ENCODE data around the gene SAMD10. TPM values are rescaled to one million over a fixed set of nuclear protein-coding genes. Genes with fewer than 3 reads are reported as not detected.
A peak's percentile ranks its signal among the peaks of the same experiment; 100 is the strongest.

Gene SAMD10
- total and polyA plus RNA-seq, 10 of the 15 experiments (the other 5 are each of a cell fraction or from before 2014, with no cell fraction given): 1.3 to 51.4 (median 17.9) TPM

GRCh38 chr20:63982937-63983336 is 3.5 kb upstream of the SAMD10 start:
- 93% methylated on average over 14 of the region's 14 CpGs for WGBS (ENCODE audit: insufficient coverage, insufficient replicate concordance, low lambda C conversion rate, missing lambda C conversion rate)
- Histone ChIP-seq H3K36me3 (ENCODE audit: control insufficient read depth in 2 of 2, insufficient read depth in 2 of 2, low read length in 1 of 2) (peaks cover 1 to 19% of the 10 kb centered on the region in 2 experiments), H3K4me3 (peak overlapping the region; percentile 96; the same call in 1 of the 2 replicates), H3K4me1 (ENCODE audit: control insufficient read depth, insufficient read depth, low read length) (peaks cover 13% of the 10 kb centered on the region), H3K4me2 (ENCODE audit: control insufficient read depth, insufficient read depth) (peak overlapping the region; percentile 79), H3K9me3 (replicated peaks; ENCODE audit: control insufficient read depth, insufficient read depth, low read length) (no peaks in the 10 kb centered on the region), H3K27me3 (replicated peaks in 1 of 2; ENCODE audit: control insufficient read depth in 2 of 2, insufficient read depth in 2 of 2, low read length in 1 of 2) (no peaks in the 10 kb centered on the region), H4K20me1 (ENCODE audit: control insufficient read depth, insufficient read depth) (no peaks in the 10 kb centered on the region), H3K27ac (ENCODE audit: control insufficient read depth, insufficient read depth) (no peak overlapping the region), H3K79me2 (ENCODE audit: control insufficient read depth, insufficient read depth, low read length) (peaks cover 53% of the 10 kb centered on the region), H3K9ac (ENCODE audit: control insufficient read depth, insufficient read depth, low read length) (no peak overlapping the region), H2AFZ (ENCODE audit: control insufficient read depth, low read depth, low read length) (no peak overlapping the region)
- ChIA-PET RAD21 (ENCODE audit: unreplicated experiment) (interaction anchor here (4.4 kb wide), 1 partner anchor 54 kb away, joined by 92 read pairs; the partner anchor contains the start of gene C20orf204), CTCF (interaction anchor here (0.9 to 3.2 kb wide), 4 partner anchors 10 to 89 kb away, joined by 3 to 24 read pairs (median 8); no protein-coding TSS in a partner anchor), SMC1A (ENCODE audit: uncharacterized antibody, unreplicated experiment) (interaction anchor here (0.7 to 4.1 kb wide), 2 partner anchors 54 to 55 kb away, joined by 3 to 52 read pairs; partner anchors contain the start of gene C20orf204), POLR2A (interaction anchor here (0.6 to 4.1 kb wide), 6 partner anchors 16 to 56 kb away, joined by 3 to 63 read pairs (median 4); partner anchors contain the start of gene C20orf204)
- DNase-seq (ENCODE audit: low read depth, low spot score) (no peak), FAIRE-seq (no peak), ATAC-seq (no peak)
- no peak for TF ChIP-seq SIX5 (IDR thresholded peaks at IDR 0.05; ENCODE audit: low read depth, low read length, severe bottlenecking)
- no peak for TF ChIP-seq TAF1 (IDR thresholded peaks at IDR 0.05; ENCODE audit: borderline replicate concordance, low read depth, low read length)
- BruUV-seq (replicated peaks): TSS peak; percentile 73
- in situ Hi-C loops (cut with MboI) (no loop called here), intact Hi-C loops (cut with micrococcal nuclease; ENCODE audit: unreplicated experiment) (loop anchor here (5.0 kb wide), 1 partner anchor 74 kb away; no protein-coding TSS in a partner anchor)

GRCh38 chr20:63980806-63981728 is 1.6 kb upstream of the SAMD10 start, which contains the start of gene PRPF6:
Gene PRPF6, plus strand, starts transcription at chr20:63981132. Its CDS starts 114 bp downstream, at chr20:63981246.
- Histone ChIP-seq H3K27ac (ENCODE audit: control insufficient read depth, insufficient read depth) (peak within 1 kb of the TSS; percentile 92), H3K9me3 (replicated peaks; ENCODE audit: control insufficient read depth, insufficient read depth, low read length) (no peaks in the 10 kb centered on the region), H3K27me3 (replicated peaks in 1 of 2; ENCODE audit: control insufficient read depth in 2 of 2, insufficient read depth in 2 of 2, low read length in 1 of 2) (no peaks in the 10 kb centered on the region), H3K9ac (ENCODE audit: control insufficient read depth, insufficient read depth, low read length) (peak within 1 kb of the TSS; percentile 75), H2AFZ (ENCODE audit: control insufficient read depth, low read depth, low read length) (peak within 1 kb of the TSS; percentile 5; the same call in 1 of the 2 replicates), H3K4me1 (ENCODE audit: control insufficient read depth, insufficient read depth, low read length) (peaks cover 23% of the 10 kb centered on the region), H3K4me3 (peak within 1 kb of the TSS; percentile 96), H3K4me2 (ENCODE audit: control insufficient read depth, insufficient read depth) (peak within 1 kb of the TSS; percentile 79), H3K79me2 (ENCODE audit: control insufficient read depth, insufficient read depth, low read length) (peaks cover 64% of the 10 kb centered on the region), H3K36me3 (ENCODE audit: control insufficient read depth in 2 of 2, insufficient read depth in 2 of 2, low read length in 1 of 2) (peaks cover 3 to 10% of the 10 kb centered on the region in 2 experiments), H4K20me1 (ENCODE audit: control insufficient read depth, insufficient read depth) (no peaks in the 10 kb centered on the region)
- CTCF ChIA-PET: interaction anchor here (0.7 to 3.2 kb wide), 24 partner anchors 9 to 444 kb away, joined by 3 to 67 read pairs (median 5); partner anchors contain the start of genes C20orf204, HELZ2, OPRL1 and PTK6
- SMC1A ChIA-PET (ENCODE audit: uncharacterized antibody, unreplicated experiment): interaction anchor here (0.6 to 4.1 kb wide), 14 partner anchors 22 to 444 kb away, joined by 3 to 52 read pairs (median 4); partner anchors contain the start of genes C20orf204, PTK6 and UCKL1
- RAD21 ChIA-PET (ENCODE audit: unreplicated experiment): interaction anchor here (0.6 to 4.4 kb wide), 14 partner anchors 22 to 443 kb away, joined by 3 to 92 read pairs (median 6); partner anchors contain the start of genes ARFRP1, C20orf204, PTK6 and UCKL1
- in situ Hi-C loops (cut with MboI): no loop called here
- FAIRE-seq (peak; percentile 95), ATAC-seq (peak; percentile 68), DNase-seq (ENCODE audit: low read depth, low spot score) (peak; percentile 83)
- intact Hi-C loops (cut with micrococcal nuclease; ENCODE audit: unreplicated experiment): loop anchor here (1.0 to 5.0 kb wide), 3 partner anchors 30 to 76 kb away; no protein-coding TSS in a partner anchor
- whole genome bisulfite sequencing (ENCODE audit: insufficient coverage, insufficient replicate concordance, low lambda C conversion rate, missing lambda C conversion rate): under 1% methylated on average over 58 of the region's 75 CpGs
- no TSS peak for BruUV-seq (replicated peaks)
- POLR2A ChIA-PET: interaction anchor here (0.6 to 4.1 kb wide), 13 partner anchors 22 to 117 kb away, joined by 3 to 63 read pairs (median 6); partner anchors contain the start of genes C20orf204, OPRL1, RGS19 and UCKL1
- TF ChIP-seq WRNIP1 (IDR thresholded peaks at IDR 0.05; ENCODE audit: borderline replicate concordance, low read depth, low read length) (0 out of 2 replicates have a peak, but pooled peaks have one; percentile 67), GABPA (IDR thresholded peaks at IDR 0.05; ENCODE audit: low read depth) (no peak), JUND (IDR thresholded peaks at IDR 0.05; ENCODE audit: low read depth, low read length) (no peak), CHD4 (IDR thresholded peaks at IDR 0.05) (no peak), ETV6 (conservative IDR thresholded peaks at IDR 0.05 in 1 of 2, IDR thresholded peaks at IDR 0.05 in 1 of 2; ENCODE audit: borderline replicate concordance in 1 of 2, low read depth in 1 of 2) (no peak), NR2C1 (IDR thresholded peaks at IDR 0.05) (peak; percentile 99)
- TF ChIP-seq, protein P1, sequence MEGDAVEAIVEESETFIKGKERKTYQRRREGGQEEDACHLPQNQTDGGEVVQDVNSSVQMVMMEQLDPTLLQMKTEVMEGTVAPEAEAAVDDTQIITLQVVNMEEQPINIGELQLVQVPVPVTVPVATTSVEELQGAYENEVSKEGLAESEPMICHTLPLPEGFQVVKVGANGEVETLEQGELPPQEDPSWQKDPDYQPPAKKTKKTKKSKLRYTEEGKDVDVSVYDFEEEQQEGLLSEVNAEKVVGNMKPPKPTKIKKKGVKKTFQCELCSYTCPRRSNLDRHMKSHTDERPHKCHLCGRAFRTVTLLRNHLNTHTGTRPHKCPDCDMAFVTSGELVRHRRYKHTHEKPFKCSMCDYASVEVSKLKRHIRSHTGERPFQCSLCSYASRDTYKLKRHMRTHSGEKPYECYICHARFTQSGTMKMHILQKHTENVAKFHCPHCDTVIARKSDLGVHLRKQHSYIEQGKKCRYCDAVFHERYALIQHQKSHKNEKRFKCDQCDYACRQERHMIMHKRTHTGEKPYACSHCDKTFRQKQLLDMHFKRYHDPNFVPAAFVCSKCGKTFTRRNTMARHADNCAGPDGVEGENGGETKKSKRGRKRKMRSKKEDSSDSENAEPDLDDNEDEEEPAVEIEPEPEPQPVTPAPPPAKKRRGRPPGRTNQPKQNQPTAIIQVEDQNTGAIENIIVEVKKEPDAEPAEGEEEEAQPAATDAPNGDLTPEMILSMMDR (IDR thresholded peaks at IDR 0.05 in 2 of 3, conservative IDR thresholded peaks at IDR 0.05 in 1 of 3; ENCODE audit: control insufficient read depth in 2 of 3, extremely low read depth in 1 of 3, insufficient read depth in 1 of 3, low read depth in 3 of 3, low read length in 3 of 3): peak; percentile 83 to 97 (median 88)

Data from GM12878 (cell line).